Astrocyte of the hippocampus (primary cell): ENCODE data around the gene OR4C3.
A peak's percentile ranks its signal among the peaks of the same experiment; 100 is the strongest.
"Not testable (repeated sequence)": the region's sequence is repeated elsewhere in the genome, so short reads cannot be mapped to it uniquely, and the experiment has no call there.

Source experiments
- DNase-seq: peaks from one replicate; pipeline ENCODE4 v3.0.0; 2011; ENCODE audit warnings: low read depth, low spot score

OR4C3 gene

GRCh38 chr11:48324620-48325019 lies at the start of gene OR4C3:
Gene OR4C3 (plus strand): TSS chr11:48324920. CDS start chr11:48325022, 102 bp downstream.
- not testable (repeated sequence) for DNase-seq

GRCh38 chr11:48305923-48306322 lies 18.8 kb upstream of the OR4C3 start, which contains the start of gene OR4S1:
Gene OR4S1 (plus strand): TSS chr11:48306223. CDS start chr11:48306223, 0 bp downstream.
- no peak for DNase-seq

GRCh38 chr11:48307760-48308386 lies 16.8 kb upstream of the OR4C3 start:
- peak; percentile 55 for DNase-seq

GRCh38 chr11:48313590-48313989 lies 11.1 kb upstream of the OR4C3 start:
- not testable (repeated sequence) for DNase-seq

GRCh38 chr11:48319813-48320212 lies 4.9 kb upstream of the OR4C3 start:
- not testable (repeated sequence) for DNase-seq

GRCh38 chr11:48341466-48341865 lies 16.7 kb downstream of the OR4C3 start:
- no peak for DNase-seq

- not testable (repeated sequence) for DNase-seq
Observed at GRCh38 chr11:48342505-48342904, 17.8 kb downstream of the OR4C3 start.

- not testable (repeated sequence) for DNase-seq
Observed at GRCh38 chr11:48346286-48346685, 21.6 kb downstream of the OR4C3 start.

- no peak for DNase-seq
Observed at GRCh38 chr11:48354013-48354412, 29.3 kb downstream of the OR4C3 start.

GRCh38 chr11:48354677-48355076 lies 30.0 kb downstream of the OR4C3 start:
- no peak for DNase-seq

GRCh38 chr11:48361289-48361688 lies 36.6 kb downstream of the OR4C3 start:
- not testable (repeated sequence) for DNase-seq

- no peak for DNase-seq
Observed at GRCh38 chr11:48366365-48366764, 41.6 kb downstream of the OR4C3 start, which contains the start of gene OR4C5. Gene OR4C5 (minus strand): TSS chr11:48366465. CDS start chr11:48366465, 0 bp downstream.
